PC-3 (cell line): ENCODE data around the gene CEACAM5. TPM values are rescaled to one million over a fixed set of nuclear protein-coding genes. Genes with fewer than 3 reads are reported as not detected.

Experiments used
- ATAC-seq: fragments of 200-7000 bp; cut with Tn5 transposase; 2 replicates; pipeline ENCODE4 v1.9.1; 2020; ENCODE audit warnings: mild to moderate bottlenecking, moderate library complexity
- BruUV-seq: library from RNA; stranded (reverse); fragments of 400-500 nt; replicated peaks from 2 replicates; lab custom pipeline; 2021; lab: Mats Ljungman, UMichigan
- CTCF ChIA-PET: fragments of 300-600 bp; sonication (Branson Sonifier 250); formaldehyde crosslinking; loops from one replicate; lab custom pipeline; 2022; ENCODE audit warnings: antibody characterized with exemption; lab: Charles Lee
- POLR2A ChIA-PET: fragments of 300-600 bp; sonication (Branson Sonifier 250); formaldehyde crosslinking; loops from one replicate; lab custom pipeline; 2022; ENCODE audit warnings: antibody characterized with exemption; ENCODE audit not compliant: unreplicated experiment; lab: Charles Lee
- DNase-seq: peaks from one replicate; pipeline ENCODE4 v3.0.0-alpha.2; 2015
- H2AFZ ChIP-seq: fragments of 300-600 bp; sonication (generic); 2 replicates; pipeline ENCODE4 v1.6.0; 2016; ENCODE audit warnings: antibody characterized with exemption, low read length
- H3F3A ChIP-seq: fragments of 300-600 bp; sonication (generic); one replicate; pipeline ENCODE4 v1.6.0; 2017; ENCODE audit warnings: antibody characterized with exemption, low read length, control low read depth, mild to moderate bottlenecking; ENCODE audit not compliant: unreplicated experiment
- H3K27ac ChIP-seq: fragments of 300-600 bp; sonication (generic); 2 replicates; pipeline ENCODE4 v1.5.1; 2016; ENCODE audit warnings: mild to moderate bottlenecking, low read length
- H3K27me3 ChIP-seq: fragments of 300-600 bp; sonication (generic); 2 replicates; pipeline ENCODE4 v1.6.1; 2016; ENCODE audit warnings: low read length, mixed read lengths
- H3K36me3 ChIP-seq: fragments of 300-600 bp; sonication (generic); 2 replicates; pipeline ENCODE4 v1.6.1; 2016; ENCODE audit warnings: low read depth, mixed run types, low read length, mixed read lengths
- H3K4me1 ChIP-seq: fragments of 300-600 bp; sonication (generic); 2 replicates; pipeline ENCODE4 v1.5.1; 2016; ENCODE audit warnings: low read length; ENCODE audit not compliant: insufficient read depth
- H3K4me2 ChIP-seq: fragments of 300-600 bp; sonication (generic); 2 replicates; pipeline ENCODE4 v1.6.0; 2016; ENCODE audit warnings: low read length
- H3K4me3 ChIP-seq: fragments of 300-600 bp; sonication (generic); 2 replicates; pipeline ENCODE4 v1.5.1; 2016; ENCODE audit warnings: mild to moderate bottlenecking, low read length, mixed read lengths
- H3K79me2 ChIP-seq: fragments of 300-600 bp; sonication (generic); 2 replicates; pipeline ENCODE4 v1.6.1; 2017; ENCODE audit warnings: low read length, mixed read lengths
- H3K9ac ChIP-seq: fragments of 300-600 bp; sonication (generic); 2 replicates; pipeline ENCODE4 v1.6.0; 2016; ENCODE audit warnings: mild to moderate bottlenecking, low read length
- H3K9me2 ChIP-seq: fragments of 300-600 bp; sonication (generic); replicated peaks from 2 replicates; pipeline ENCODE4 v1.6.1; 2016; ENCODE audit warnings: mixed run types, low read length, mixed read lengths
- H3K9me3 ChIP-seq: fragments of 300-600 bp; sonication (generic); 2 replicates; pipeline ENCODE4 v1.6.1; 2016; ENCODE audit warnings: low read length, mixed read lengths
- H4K20me1 ChIP-seq: fragments of 300-600 bp; sonication (generic); 2 replicates; pipeline ENCODE4 v1.6.1; 2016; ENCODE audit warnings: low read length, mixed read lengths
- EZH2 ChIP-seq: fragments of 300-600 bp; sonication (generic); IDR thresholded peaks from one replicate; pipeline ENCODE4 v1.6.1; 2017; ENCODE audit warnings: antibody characterized with exemption, mild to moderate bottlenecking, low read length; ENCODE audit not compliant: unreplicated experiment
- EZH2phosphoT487 ChIP-seq: fragments of 300-600 bp; sonication (generic); IDR thresholded peaks from 2 replicates; pipeline ENCODE4 v1.6.1; 2018; ENCODE audit warnings: mild to moderate bottlenecking, antibody characterized with exemption, low read length, borderline replicate concordance
- intact Hi-C: fragments of 100-400 bp; cut with micrococcal nuclease; formaldehyde crosslinking; loops from 2 replicates; pipeline ENCODE4 v1.9.0; 2023
- total RNA-seq: library from RNA; depleted of rRNA; stranded (reverse); fragments of >200 nt; gene quantifications from 2 replicates; pipeline ENCODE4 v1.2.3, GENCODE V29; 2014
- TF ChIP-seq, protein P1 (sequence below): fragments of 300-600 bp; sonication (generic); conservative IDR thresholded peaks from 2 replicates; pipeline ENCODE4 v1.5.1; 2017; ENCODE audit warnings: antibody characterized with exemption, low read depth, mild to moderate bottlenecking, low read length

The CEACAM5 gene
- total RNA-seq, 1 experiment from 2014 or later = 2.8 TPM

- H3K4me2 ChIP-seq = no peak overlapping the region
- no peak overlapping the region for H3K4me3 ChIP-seq
- POLR2A ChIA-PET = no interaction called here
- H3K27me3 ChIP-seq = no peaks in the 10 kb centered on the region
- no peaks in the 10 kb centered on the region for H3F3A ChIP-seq
- DNase-seq = no peak
- H3K9me2 ChIP-seq = no peaks in the 10 kb centered on the region
- no TSS peak for BruUV-seq
- H2AFZ ChIP-seq = no peak overlapping the region
- CTCF ChIA-PET = no interaction called here
- H3K79me2 ChIP-seq = no peaks in the 10 kb centered on the region
- intact Hi-C loops = no loop called here
- no peak overlapping the region for H3K9ac ChIP-seq
- H3K36me3 ChIP-seq = no peaks in the 10 kb centered on the region; the same call in 1 of the 2 replicates
- no peaks in the 10 kb centered on the region for H3K4me1 ChIP-seq
- TF ChIP-seq EZH2phosphoT487 (no peak), EZH2 (no peak)
- TF ChIP-seq, protein P1, sequence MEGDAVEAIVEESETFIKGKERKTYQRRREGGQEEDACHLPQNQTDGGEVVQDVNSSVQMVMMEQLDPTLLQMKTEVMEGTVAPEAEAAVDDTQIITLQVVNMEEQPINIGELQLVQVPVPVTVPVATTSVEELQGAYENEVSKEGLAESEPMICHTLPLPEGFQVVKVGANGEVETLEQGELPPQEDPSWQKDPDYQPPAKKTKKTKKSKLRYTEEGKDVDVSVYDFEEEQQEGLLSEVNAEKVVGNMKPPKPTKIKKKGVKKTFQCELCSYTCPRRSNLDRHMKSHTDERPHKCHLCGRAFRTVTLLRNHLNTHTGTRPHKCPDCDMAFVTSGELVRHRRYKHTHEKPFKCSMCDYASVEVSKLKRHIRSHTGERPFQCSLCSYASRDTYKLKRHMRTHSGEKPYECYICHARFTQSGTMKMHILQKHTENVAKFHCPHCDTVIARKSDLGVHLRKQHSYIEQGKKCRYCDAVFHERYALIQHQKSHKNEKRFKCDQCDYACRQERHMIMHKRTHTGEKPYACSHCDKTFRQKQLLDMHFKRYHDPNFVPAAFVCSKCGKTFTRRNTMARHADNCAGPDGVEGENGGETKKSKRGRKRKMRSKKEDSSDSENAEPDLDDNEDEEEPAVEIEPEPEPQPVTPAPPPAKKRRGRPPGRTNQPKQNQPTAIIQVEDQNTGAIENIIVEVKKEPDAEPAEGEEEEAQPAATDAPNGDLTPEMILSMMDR = no peak
- no peaks in the 10 kb centered on the region for H3K9me3 ChIP-seq
- H3K27ac ChIP-seq = no peak overlapping the region
- no peaks in the 10 kb centered on the region for H4K20me1 ChIP-seq
- no peak for ATAC-seq
Measured at GRCh38 chr19:41709951-41710645, 1.7 kb downstream of the CEACAM5 start.

GRCh38 chr19:41711376-41712261, 3.2 kb downstream of the CEACAM5 start:
- Histone ChIP-seq H3K27ac (no peak overlapping the region), H3K79me2 (no peaks in the 10 kb centered on the region), H3K36me3 (no peaks in the 10 kb centered on the region; the same call in 1 of the 2 replicates), H3K9me3 (no peaks in the 10 kb centered on the region), H3K4me2 (no peak overlapping the region), H3K9ac (no peak overlapping the region), H3K4me3 (no peak overlapping the region), H3F3A (no peaks in the 10 kb centered on the region), H4K20me1 (no peaks in the 10 kb centered on the region), H3K4me1 (no peaks in the 10 kb centered on the region), H3K27me3 (no peaks in the 10 kb centered on the region), H2AFZ (no peak overlapping the region), H3K9me2 (no peaks in the 10 kb centered on the region)
- ATAC-seq = no peak
- ChIA-PET CTCF (no interaction called here), POLR2A (interaction anchor here (0.6 kb wide), 1 partner anchor 47 kb away, joined by 6 read pairs; no protein-coding TSS in a partner anchor)
- no TSS peak for BruUV-seq
- intact Hi-C loops = no loop called here
- TF ChIP-seq EZH2phosphoT487 = no peak
- TF ChIP-seq, protein P1 = no peak
- no peak for TF ChIP-seq EZH2
- no peak for DNase-seq
